BE2C (cell line): ENCODE data around the gene RNASE4.
"Not testable (repeated sequence)": the region's sequence is repeated elsewhere in the genome, so short reads cannot be mapped to it uniquely, and the experiment has no call there.

Source experiments
- DNase-seq: peaks from one replicate; pipeline ENCODE4 v3.0.0-alpha.2; 2020
- H3K27me3 ChIP-seq: fragments of 250-450 bp; sonication (Bioruptor Pico); 2 replicates; pipeline ENCODE4 v1.5.1; 2020; ENCODE audit warnings: mild to moderate bottlenecking
- H3K36me3 ChIP-seq: fragments of 250-450 bp; sonication (Bioruptor Pico); 2 replicates; pipeline ENCODE4 v1.5.1; 2020; ENCODE audit warnings: mild to moderate bottlenecking
- H3K4me1 ChIP-seq: fragments of 250-450 bp; sonication (Bioruptor Pico); 2 replicates; pipeline ENCODE4 v1.5.1; 2020
- H3K4me3 ChIP-seq: 2 replicates; pipeline ENCODE4 v1.5.1; 2011; ENCODE audit warnings: low read depth, low read length
- H3K9me3 ChIP-seq: fragments of 250-450 bp; sonication (Bioruptor Pico); 2 replicates; pipeline ENCODE4 v1.5.1; 2020
- TF ChIP-seq, protein P1 (sequence below): IDR thresholded peaks from 2 replicates; pipeline ENCODE4 v1.5.1; 2012; ENCODE audit warnings: mild to moderate bottlenecking, low read depth, low read length

The RNASE4 gene

DNA sequence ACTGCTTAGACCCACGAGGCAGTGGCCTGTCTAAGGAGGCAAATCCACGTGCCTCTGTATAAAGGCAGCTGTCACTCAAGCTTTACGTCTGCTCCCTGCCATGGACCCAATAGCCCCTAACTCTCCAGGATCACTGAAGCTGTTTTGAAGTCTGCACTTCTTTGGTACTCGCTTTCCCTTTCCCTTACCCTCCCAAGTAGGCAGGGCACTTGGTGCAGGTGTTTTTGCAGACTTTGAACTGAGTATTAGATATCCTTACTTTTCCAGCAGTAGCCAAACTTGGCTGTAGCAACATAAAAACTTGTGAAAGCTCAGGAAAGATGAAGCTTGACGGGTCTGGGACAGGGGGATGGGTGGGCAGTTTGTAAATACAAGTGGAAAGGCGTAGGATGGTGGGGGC, 25.0 kb upstream of the RNASE4 start:
- DNase-seq: no peak
- Histone ChIP-seq H3K4me1 (no peaks in the 10 kb centered on the region), H3K4me3 (no peak overlapping the region), H3K9me3 (no peaks in the 10 kb centered on the region), H3K36me3 (no peaks in the 10 kb centered on the region), H3K27me3 (peaks cover 25% of the 10 kb centered on the region)
- TF ChIP-seq, protein P1, sequence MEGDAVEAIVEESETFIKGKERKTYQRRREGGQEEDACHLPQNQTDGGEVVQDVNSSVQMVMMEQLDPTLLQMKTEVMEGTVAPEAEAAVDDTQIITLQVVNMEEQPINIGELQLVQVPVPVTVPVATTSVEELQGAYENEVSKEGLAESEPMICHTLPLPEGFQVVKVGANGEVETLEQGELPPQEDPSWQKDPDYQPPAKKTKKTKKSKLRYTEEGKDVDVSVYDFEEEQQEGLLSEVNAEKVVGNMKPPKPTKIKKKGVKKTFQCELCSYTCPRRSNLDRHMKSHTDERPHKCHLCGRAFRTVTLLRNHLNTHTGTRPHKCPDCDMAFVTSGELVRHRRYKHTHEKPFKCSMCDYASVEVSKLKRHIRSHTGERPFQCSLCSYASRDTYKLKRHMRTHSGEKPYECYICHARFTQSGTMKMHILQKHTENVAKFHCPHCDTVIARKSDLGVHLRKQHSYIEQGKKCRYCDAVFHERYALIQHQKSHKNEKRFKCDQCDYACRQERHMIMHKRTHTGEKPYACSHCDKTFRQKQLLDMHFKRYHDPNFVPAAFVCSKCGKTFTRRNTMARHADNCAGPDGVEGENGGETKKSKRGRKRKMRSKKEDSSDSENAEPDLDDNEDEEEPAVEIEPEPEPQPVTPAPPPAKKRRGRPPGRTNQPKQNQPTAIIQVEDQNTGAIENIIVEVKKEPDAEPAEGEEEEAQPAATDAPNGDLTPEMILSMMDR: no peak

DNA sequence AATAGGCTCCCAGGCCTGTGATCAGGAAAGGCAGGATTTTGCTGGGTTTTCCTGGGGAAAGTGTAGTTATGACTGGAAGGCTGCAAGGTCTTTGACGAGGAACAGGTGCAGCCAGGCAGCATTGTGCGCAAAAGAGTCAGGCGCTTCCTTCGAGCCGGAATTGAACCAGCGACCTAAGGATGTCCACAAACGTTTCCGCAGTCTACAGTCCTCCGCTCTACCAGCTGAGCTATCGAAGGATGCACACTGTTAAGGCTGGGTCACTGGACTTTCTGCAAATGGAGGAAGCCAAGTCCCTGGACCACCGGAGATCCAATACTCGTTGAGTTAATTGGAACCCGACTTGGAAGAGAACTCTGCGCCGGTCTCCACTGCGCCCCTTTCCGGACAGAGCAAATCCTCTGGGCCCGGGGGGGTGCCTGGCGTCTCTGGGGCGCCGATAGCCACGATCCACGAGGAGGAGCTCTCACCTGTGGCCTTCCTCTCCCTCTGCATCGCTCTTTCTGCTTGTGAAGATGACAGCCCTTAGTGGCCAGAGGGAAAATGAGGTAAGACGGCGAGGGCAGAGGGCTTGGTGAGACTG, 24.5 kb upstream of the RNASE4 start:
- Histone ChIP-seq H3K9me3 (no peaks in the 10 kb centered on the region), H3K27me3 (peaks cover 21% of the 10 kb centered on the region), H3K4me1 (no peaks in the 10 kb centered on the region), H3K36me3 (no peaks in the 10 kb centered on the region), H3K4me3 (no peak overlapping the region)
- no peak for DNase-seq
- TF ChIP-seq, protein P1: no peak

DNA sequence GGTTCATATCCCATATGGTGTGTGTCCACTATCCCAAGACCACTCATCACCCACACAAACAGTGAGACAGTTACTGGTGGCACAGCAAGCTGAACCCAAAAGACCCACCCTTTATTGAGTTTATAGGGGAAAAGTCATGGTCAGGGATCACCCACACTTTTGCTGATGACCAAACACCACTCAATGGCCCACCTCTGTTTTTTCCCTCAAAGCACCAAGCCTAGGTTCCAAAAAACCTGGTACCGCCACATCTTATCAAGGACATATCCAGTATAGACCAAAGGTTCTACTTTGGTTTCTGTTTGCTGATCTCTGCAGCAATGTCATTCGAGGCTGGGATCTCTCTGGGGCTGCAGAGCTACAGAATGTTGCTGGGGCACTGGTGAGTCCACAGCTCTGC, 23.2 kb upstream of the RNASE4 start:
- H3K27me3 ChIP-seq: peaks cover 10% of the 10 kb centered on the region
- H3K4me3 ChIP-seq: no peak overlapping the region

DNA sequence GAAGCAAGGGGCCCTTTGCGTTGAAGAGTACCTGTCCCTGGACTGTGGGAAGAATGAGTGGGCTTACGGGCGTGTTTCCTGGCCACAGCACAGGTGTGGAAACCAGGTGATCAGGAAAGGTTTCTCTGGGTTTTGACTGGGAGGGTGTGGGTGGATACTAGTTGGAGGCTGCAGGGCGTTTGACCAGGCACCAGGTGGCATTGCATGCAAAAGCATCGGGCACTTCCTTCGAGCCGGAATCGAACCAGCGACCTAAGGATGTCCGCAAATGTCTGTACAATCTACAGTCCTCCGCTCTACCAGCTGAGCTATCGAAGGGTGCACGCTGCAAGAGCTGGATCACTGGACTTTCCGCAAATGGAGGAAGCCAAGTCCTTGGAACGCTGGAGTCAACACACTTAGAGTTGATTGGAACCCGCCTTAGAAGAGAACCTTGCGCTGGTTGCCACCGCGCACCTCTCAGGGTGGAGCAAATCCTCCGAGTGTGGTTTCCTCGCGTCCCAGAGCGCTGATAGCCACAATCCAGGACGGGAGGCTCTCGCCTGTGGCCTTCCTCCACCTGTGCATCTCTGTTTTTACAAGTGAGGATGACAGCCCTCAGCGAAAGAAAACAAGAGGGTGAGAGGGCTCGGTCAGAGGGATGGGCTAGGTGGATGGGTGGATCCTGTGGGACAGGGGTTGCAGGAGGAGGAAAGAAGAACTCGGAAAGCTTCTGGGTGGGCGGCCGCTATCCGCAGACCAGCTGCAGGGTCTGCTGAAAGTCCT, 21.2 kb upstream of the RNASE4 start:
- TF ChIP-seq, protein P1: peak; percentile 62
- Histone ChIP-seq H3K9me3 (no peaks in the 10 kb centered on the region), H3K27me3 (peaks cover 9% of the 10 kb centered on the region), H3K36me3 (no peaks in the 10 kb centered on the region), H3K4me3 (peak overlapping the region; percentile 40), H3K4me1 (no peaks in the 10 kb centered on the region)
- DNase-seq: peak; percentile 69

More for the DNA sequence above, 23.2 kb upstream of the RNASE4 start:
- Histone ChIP-seq H3K9me3 (no peaks in the 10 kb centered on the region), H3K36me3 (no peaks in the 10 kb centered on the region), H3K4me1 (no peaks in the 10 kb centered on the region)
- TF ChIP-seq, protein P1: no peak
- DNase-seq: no peak

DNA sequence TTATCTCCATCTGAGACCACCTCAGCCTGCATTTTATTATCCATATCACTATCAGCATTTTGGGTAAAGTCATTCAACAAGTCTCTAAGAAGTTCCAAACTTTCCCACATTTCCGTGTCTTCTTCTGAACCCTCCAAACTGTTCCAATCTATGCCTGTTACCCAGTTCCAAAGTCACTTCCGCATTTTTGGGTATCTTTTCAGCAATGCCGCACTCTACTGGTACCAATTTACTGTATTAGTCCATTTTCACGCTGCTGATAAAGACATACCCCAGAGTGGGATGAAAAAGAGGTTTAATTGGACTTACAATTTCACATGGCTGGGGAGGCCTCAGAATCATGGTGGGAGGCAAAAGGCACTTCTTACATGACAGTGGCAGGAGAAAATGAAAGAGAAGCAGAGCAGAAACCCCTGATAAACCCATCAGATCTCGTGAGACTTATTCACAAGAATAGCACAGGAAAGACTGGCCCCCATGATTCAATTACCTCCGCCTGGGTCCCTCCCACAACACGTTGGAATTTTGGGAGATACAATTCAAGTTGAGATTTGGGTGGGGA, 17.9 kb upstream of the RNASE4 start:
- not testable (repeated sequence) for H3K4me3 ChIP-seq, H3K36me3 ChIP-seq, H3K4me1 ChIP-seq, H3K9me3 ChIP-seq, H3K27me3 ChIP-seq, DNase-seq

DNA sequence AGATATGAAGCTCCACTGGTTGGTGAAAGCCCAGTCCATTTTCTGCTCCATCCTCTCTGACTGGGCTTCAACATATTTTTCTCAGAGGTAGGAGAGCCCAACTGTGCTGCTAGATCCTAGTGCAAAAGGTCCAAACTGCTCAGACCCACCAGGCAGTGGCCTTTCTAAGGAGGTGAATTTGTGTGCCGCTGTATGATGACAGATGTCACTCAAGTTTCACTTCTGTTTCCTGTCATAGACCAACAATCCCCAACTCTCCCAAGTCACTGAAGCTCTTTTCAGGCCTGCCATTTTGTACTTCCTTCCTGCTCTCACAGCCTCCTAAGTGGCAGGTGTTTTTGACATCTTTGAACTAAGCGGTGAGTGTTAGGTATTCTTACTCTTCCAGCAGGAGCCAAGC, 16.4 kb upstream of the RNASE4 start:
- TF ChIP-seq, protein P1: no peak
- Histone ChIP-seq H3K36me3 (no peaks in the 10 kb centered on the region), H3K4me3 (no peak overlapping the region), H3K9me3 (no peaks in the 10 kb centered on the region), H3K4me1 (no peaks in the 10 kb centered on the region), H3K27me3 (peaks cover 8% of the 10 kb centered on the region)
- DNase-seq: no peak
